ENCODE results near the gene OCA2.

- TF ChIP-seq CTCF (IDR thresholded peaks at IDR 0.05) (no peak), POLR2A (IDR thresholded peaks at IDR 0.05) (no peak), POLR2AphosphoS5 (IDR thresholded peaks at IDR 0.05; ENCODE audit: insufficient read depth in 1 of 2, low read depth in 1 of 2) (no peak)
These were observed 85.6 kb downstream of the OCA2 start for GRCh38 chr15:28013480-28013879.

Data from vagina (tissue), 2 donors.